GM23248 (cell line): ENCODE results near the gene CRNKL1.

Experiments
- EZH2 ChIP-seq: fragments of 200-600 bp; sonication (generic); IDR thresholded peaks from 2 replicates; pipeline ENCODE4 v1.6.1; 2018; ENCODE audit warnings: antibody characterized with exemption, mild to moderate bottlenecking; ENCODE audit not compliant: insufficient read depth, poor library complexity, severe bottlenecking
- EZH2phosphoT487 ChIP-seq: fragments of 200-600 bp; sonication (generic); IDR thresholded peaks from 2 replicates; pipeline ENCODE4 v1.6.1; 2018; ENCODE audit warnings: antibody characterized with exemption, moderate library complexity, mild to moderate bottlenecking, low read depth; ENCODE audit not compliant: insufficient read depth

GRCh38 chr20:20027284-20027683, 25.0 kb downstream of the CRNKL1 start:
- TF ChIP-seq EZH2phosphoT487 (no peak), EZH2 (no peak)
